GM21717 (cell line): ENCODE measurements around the gene TRIM10.
A peak's percentile ranks its signal among the peaks of the same experiment; 100 is the strongest.
"Not testable (repeated sequence)": the region's sequence is repeated elsewhere in the genome, so short reads cannot be mapped to it uniquely, and the experiment has no call there.

Experiments
- ATAC-seq: cut with Tn5 transposase; IDR thresholded peaks from one replicate; pipeline ENCODE4 v1.9.1; 2021; ENCODE audit warnings: mild to moderate bottlenecking, moderate library complexity; ENCODE audit not compliant: unreplicated experiment

The TRIM10 gene

DNA sequence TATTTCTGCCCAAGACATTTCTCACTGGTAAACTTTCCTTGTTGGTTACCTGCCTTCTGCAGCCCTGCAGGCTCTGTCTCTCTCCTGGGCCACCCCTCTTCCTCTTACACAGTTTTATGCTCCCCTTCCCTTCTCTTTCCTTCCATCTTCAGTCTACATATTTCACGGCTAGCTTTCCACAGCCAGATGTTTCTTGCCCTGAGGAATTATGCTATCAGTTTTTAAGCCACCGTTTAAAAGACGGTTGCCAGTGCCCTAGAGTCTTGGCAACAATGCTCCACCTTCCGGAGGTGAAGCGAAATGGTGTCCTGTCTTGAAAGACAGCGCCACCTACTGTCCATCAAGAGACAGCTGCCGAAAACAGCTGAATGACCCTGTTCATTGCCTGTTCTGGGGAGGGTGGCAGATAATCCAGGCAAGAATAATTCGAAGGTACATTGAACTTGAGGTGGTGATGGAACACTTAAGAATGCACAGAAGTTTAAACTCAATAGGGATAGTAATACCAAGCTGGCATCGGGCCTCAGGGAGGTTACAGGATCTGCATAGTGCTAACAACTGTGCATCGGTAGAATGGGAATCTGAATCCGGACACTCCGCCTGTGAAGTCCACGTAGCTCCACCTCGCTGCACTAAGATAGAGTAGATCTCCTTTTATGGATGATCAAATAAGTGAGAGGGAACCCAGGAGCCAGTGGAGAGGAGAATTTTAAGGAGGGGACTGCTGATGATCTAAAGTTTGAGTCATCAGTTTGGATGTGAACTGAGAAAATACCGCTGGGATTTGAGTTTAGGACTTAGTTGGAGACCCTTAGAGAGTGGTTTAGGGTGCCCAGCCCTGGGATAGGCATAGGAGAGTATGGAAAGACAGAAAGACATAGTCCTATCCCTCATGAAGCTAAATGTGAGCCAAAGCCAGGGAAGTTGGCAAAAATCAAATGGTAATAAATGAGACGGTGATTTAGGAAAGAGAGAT lies 29.8 kb downstream of the TRIM10 start:
- no peak for ATAC-seq

DNA sequence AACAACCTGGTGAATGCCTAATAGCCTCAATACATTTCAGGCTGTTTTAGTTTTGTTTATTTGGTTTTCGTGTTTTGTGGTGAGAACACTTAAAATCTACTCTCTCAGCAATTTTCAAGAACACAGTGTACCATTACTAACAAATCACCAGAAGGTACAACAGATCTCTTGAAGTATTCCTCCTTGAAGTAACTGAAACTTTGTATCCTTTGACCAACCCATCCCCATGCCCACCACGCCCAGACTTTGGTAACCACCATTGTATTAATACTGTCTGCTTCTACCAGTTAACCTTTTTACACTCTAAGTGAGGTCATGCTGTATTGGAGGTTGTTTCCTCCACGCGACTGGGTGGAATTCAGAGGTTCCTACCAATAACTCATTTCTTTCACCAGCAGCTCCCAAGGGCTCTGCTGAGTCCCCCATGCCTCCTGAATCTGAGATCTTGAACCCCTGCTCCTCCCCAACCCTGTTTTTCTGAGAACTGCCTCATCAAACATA lies 30.8 kb downstream of the TRIM10 start:
- no peak for ATAC-seq

DNA sequence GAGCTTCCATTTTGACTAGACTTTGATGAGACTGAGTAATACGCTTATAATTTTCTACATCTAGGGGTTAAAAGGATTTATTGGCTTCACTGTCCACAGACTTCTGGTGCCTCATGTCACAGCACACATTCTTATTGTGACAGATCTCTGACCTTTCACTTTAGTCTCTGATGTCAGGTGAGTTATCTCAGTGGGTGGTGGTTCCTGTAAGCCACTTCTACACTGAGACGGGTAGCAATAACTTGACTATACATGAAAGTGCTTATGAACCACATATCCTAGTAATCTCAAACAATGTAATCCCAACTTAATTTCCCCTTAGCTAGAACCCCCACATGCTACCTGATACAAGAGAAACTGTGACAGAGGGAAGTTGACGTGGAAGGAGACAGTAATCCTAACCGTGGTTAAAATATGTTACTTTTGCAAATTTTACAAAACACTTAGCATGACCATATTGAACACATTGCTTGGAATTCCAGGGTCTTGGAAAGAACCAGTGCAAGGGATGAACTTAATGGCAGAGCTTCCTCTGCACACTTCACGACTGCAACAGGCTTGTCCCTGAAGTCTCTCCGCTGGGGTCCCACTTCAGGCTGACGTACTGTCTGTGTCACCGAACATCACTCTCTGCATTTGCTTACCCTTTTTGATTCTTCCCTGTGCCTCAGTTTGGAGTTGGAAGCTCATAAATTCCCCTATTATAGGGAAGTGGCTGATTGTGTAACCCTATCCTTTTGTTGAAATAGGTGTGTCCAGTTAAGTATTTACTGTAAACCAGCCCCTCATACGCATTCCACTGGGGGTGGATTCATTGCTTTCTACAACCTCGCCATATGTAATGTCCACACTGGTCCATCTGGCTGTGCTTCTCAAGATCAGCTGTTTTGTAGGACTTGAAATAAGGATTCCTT lies 31.5 kb downstream of the TRIM10 start:
- no peak for ATAC-seq

DNA sequence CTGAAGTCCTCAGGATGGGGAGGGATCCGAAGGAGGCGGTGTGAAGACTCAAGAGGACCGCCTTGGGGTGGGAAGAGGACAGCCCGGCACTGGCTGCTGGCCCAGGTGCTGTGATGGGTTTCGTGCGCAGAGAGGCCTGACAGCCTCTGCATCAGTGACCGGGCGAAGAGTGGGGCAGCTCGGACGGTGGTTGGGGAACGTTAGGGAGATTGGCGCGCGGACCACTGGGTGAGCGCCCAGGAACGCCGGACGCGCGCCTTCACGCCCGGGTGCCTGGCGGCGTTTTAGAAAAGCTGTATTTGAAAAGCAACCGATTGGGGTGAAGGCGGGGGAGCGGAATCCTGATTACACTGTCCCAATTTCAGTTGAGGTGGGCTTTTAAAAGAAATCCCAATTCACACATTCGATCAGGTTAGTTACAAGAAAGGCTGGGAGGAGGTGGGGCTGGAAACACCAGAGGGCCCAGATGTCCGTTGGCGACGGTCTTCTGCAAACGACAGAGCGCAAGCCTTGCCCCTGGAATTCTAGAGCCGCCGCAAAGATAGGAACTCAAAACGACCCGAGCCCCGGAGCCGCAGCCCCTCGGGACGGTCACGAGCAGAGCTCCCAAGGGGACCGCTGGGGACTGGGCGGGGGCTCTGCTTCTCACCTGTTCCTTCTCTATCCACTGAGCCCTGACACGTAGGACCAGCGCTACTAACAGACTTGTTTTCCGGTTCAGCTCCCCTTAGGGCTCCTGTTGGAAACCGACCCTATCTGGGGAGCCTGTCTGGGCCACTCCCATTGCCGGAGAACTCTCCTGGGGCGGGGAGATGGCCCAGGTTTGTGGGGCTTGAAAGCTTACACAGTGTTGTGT lies 33.5 kb downstream of the TRIM10 start:
- ATAC-seq: no peak

DNA sequence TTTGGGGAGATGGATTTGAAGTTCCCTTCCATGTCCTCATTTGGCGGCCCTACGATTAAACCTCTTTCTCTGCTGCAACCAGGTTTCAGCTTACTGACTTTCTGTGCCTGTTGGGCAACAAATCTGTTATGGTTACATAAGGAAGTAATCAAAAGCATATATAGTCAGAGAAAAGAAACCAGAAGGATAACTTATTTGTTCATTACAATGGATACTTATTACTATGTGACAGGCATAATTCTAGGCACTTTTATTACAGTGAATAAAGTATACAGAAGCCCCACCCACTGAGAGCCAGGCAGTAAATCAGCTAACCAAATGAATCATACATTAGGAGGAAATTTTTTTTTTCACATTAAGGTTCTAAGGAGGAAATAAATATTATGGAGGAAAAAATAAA lies 38.5 kb downstream of the TRIM10 start:
- no peak for ATAC-seq

DNA sequence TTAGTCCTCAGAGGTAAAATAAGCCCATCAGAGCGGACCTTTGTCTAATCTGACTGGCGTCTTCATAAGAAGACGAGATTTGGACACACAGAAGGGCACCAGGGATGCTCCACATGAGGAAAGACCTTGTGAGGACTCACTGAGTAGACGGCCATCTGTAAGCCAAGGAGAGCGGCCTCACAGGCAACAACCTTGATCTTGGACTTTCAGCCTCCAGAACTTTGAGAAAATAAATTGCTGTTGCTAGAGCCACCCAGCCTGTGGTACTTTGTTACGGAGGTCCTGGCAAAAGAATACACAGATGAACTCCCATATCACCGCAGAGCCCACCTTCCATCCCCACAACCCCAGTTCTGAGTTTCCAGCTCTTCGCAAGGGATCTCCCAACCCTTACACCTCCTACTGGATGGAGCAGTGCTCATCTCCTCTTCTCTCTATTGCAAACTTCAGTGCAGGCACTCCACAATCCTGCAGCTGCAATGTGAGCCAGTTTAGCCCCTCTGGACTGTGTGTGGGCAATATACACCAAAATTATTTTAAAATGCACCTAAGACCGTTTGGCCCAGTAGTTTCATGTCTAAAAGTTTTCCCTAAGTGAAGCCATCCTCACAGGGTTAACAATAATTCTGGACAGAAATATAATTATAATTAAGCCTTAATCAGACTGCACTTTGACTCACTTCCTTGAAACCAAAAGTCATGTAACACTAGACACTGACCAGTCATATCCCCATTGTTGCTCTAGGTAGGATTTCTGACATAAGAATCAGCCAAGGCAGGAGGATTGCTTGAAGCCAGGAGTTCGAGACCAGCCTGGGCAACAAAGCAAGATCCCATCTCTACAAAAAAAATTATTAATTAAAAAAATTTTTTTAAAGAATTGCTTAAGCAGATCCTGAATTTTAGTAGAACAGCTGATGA lies 39.3 kb downstream of the TRIM10 start:
- no peak for ATAC-seq

DNA sequence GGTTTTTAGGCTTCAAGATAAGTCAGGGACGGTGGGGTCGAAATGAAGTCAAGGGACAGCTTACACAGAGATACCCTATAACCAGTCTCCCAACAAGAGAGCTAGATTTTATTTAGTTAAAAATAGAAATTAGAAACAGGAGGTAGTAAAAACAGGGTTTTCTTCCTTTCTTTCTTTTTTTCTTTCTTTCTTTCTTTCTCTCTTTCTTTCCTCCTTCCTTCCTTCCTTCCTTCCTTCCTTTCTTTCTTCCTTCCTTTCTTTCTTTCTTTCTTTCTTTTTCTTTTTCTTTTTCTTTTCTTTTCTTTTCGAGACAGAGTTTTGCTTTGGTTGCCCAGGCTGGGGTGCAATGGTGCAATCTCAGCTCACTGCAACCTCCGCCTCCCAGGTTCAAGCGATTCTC lies 42.3 kb downstream of the TRIM10 start:
- ATAC-seq: not testable (repeated sequence)

DNA sequence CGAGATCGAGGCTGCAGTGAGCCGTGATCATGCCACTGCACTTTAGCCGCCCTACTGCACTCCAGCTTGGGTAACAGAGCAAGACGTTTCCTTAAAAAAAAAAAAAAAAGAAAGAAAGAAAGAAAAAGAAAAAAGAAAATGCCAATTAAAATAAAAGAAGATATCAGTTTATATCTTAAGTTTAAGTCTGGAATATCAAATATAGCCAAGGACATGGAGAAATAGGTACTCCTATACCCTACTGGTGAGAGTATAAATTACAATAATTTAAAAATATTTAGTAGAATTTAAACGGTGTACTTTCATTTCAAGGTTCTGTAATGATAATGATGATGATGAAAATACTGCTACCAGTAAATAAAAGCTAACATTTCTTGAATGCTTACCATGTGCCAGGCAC lies 44.3 kb downstream of the TRIM10 start:
- ATAC-seq: no peak

DNA sequence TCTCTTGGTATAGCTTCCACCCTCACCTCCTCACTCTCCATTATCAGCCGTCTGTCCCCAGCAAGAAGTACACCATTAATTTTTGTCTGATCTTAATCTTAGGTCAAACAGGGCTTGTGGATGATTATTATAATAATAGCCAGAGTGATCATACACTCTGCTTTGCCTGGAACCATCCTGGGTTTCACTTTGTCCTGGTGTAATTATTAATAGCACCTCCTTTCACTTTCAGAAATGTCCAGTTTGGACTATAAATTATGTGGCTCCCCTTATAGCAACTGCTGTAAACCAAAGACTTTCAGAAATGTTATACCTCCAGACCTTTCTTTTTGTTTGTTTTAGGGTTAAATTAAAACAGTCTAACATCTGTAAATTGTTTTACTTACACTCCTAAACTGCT lies 47.2 kb downstream of the TRIM10 start:
- ATAC-seq: no peak

DNA sequence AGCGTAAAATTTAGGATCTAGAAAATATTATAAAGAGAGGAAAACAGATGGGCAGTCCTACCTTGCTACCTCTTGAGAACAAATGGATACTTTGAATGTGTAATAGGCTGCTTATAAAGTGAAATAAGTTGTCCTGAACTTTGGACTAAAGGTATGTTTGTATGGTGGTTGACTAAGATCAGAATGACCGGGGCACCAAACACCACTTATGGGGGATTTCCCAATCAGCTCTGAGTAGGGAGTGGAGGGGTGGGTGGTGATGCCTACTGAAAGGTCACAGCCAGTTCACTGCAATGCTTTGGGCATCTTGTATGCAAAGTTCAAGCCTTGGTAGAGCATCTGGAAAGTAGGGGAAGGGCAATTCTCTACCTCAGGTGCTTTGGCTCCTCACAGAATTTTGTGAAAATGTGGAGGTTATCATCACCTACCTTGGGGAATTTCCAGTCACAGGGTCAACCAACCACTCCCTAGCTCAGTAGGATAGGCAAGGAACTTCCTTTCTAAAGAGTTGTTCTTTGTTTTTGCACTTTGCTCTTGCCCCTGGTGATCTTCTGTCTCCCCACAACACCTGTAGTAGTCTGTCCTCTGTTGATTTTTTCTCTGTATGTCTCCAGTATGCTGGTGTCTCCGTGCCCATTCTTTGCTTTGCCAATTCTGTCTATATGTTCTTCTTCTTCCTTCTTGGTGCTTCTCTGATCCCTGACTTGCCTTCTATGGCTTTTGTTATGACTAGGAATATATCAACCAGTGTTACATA lies 47.8 kb downstream of the TRIM10 start, which contains the start of gene TRIM31:
Gene TRIM31, minus strand, starts transcription at position 88 of the 757 bp plus-strand sequence. CDS start 285 bp downstream, outside the sequence.
- peak; percentile 38 for ATAC-seq

DNA sequence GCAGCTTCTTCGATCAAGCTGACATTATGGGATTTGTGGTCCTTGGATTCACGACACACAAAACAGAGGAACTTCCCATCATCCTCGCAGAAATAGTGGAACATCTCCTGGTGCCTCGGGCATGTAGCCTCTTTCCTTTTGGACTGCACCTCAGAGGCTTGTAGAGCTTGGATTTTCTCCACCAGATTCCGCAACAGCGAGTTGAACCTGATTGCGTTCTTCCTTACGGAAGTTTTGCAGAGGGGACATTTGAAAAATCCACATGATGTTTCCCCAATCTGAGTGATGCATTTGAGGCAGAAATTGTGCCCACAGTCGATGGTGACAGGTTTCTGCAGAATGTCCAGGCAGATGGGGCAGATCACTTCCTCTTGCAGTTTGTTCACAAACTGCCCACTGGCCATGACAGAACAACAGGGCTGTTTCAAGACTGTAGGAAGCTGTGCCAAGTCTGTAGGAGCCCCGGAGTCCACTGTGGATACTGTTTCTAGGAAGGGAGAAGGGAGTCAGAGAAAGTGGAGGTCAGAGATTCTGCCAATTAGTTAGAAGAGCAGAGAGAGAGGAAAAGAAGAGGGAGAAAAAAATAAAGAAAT lies 48.5 kb downstream of the TRIM10 start:
- no peak for ATAC-seq

DNA sequence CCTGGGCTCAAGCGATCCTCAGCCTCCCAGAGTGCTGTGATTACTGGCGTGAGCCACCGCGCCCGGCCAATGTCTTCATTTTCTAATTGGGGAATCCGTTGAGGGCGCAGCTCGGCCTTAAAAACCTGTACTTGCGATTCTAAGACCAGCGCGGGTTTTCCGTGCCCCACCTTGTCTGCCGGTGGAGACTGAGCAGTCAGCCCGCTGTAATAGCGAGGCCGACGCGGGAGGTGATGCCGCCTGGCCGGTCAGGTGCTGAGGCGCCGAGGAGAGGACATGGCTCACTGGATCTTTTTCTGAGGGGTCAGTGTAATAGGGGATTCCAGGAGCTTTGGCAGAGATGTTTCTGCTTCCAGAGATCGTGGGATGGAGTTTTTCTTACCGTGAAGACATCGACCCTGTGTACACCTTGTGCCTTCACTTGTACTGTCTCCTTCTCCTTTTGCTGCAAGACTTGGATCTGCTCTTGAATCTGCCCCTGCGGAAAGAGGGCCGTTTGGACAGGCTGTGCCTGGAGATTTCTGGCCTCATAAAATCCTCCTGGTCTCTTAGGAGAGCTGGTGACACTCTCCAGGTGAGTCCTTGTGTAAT lies 49.6 kb downstream of the TRIM10 start:
- ATAC-seq: no peak

DNA sequence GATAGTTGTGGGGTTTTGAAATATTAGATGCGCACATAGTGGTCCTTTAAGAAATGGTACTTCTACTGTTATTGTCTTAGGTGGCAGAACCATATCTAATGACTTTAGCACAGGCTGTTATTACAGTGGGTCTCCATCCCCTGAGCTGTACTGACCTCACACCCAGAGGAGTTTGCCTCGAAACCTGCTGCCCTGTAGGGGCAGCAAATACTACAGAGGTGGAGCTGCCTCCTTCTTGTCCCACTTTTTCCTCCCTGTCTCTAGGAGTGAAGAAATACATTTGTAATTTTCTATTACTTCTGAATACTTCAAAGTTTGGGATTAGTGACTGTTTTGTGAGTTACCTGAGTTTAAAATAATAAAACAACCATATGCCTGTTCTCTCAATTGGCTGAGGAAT lies 56.4 kb downstream of the TRIM10 start:
- no peak for ATAC-seq

DNA sequence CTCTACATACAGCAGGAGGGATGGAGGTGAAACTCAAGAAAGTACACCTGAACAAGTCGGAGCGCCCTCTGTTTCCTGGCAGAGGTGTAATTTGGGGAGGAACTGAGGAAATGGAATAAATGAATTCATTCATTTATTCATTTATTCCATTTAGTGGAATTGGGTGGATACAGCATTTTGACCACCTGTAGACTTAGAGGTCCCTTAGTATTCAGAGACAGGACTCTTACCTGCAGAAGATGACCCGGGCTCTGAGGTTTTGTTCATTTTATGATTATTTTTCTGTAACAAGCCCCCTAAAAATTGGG lies 57.2 kb downstream of the TRIM10 start:
- ATAC-seq: no peak

DNA sequence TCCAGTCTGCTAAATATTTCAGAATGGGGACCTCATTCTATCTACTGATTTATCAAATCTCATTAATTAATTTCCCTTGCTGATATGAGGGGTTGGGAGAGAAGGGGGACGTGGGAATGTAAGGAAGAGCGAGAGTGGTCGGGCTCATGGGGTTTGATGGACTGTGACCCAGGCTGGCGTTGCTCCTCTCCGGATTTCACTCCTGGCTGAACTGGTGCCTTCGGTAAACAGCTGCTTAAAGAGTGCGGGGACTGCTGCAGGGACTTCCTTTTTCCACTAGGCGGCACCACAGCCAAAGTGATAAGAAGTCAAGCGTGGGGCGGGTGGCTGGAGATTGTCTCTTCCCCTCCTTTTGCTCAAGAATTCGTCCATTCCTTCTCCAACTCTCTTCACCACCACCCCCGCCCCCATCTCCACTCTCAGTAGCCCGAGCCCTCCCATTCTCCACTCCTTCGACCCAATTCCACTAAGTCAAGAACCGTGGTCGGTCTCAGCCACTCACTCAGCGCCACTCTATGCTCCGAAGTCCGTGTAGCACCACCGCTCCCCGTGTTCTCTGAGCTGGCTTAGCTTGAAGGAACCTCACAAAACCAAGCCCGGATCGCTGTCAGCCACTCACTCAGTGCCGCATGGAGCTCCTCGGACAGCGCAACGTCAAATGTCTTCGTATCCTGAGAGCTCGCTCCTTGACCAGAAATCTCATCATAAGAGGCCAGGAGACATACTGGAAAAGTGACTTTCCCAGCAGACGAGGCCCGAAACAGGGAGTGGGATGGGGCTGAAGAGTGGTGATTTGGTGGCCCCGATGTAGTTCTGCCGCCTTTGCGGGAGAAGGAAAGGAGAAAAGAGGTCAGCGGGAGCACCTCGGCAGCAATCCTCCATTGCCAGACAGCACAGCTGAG lies 57.8 kb downstream of the TRIM10 start:
- peak; percentile 57 for ATAC-seq

DNA sequence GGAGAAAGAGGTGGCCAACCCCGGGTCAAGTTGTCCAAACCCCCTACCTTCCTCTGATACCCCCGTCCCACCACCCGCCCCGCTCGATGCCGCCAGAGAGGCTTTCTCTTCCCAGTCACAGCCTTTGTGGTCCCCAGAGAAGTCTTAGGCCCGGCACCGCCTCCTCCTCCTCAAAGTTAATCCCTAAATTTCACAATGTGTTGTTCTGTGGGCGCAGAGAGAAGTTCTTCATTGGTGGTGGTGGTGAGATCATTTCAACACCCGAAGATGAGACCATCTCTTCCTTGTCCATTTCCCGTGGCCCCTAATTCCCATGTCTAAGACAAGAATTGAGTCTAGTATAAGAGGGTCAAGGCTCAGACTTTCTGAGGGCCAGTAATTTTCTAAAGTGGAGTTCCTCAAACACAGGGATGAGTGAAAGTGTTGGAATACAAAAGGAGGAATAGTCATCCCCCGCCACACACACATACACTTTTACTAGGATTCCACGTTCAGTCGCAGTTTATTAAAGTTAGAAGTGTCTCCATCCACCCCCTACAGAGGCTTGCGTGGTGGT lies 58.5 kb downstream of the TRIM10 start:
- no peak for ATAC-seq
